ENCODE results near the gene CDK18. TPM values are rescaled to one million over a fixed set of nuclear protein-coding genes. Genes with fewer than 3 reads are reported as not detected.

The CDK18 gene
- total and polyA plus RNA-seq, 2 of the 8 experiments (the other 6 are each of a cell fraction or from before 2014, with no cell fraction given) = 31.2 to 44.0 TPM

DNA sequence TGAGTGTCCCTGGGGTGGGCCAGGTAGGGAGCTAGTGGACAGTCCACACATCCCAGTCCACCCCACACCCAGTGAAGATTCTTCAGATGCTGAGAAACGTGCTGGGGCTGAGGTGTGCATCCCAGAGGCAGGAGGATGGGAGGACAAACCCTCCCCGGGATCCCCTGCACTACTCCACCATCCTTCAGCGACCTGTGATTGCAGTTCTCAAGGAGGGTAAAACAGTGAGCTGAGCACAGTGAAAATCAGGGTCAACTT lies 76.4 kb downstream of the CDK18 start:
- ChIA-PET POLR2A (ENCODE audit: partially characterized antibody) (interaction anchor here (0.7 to 1.6 kb wide), 2 partner anchors 11 to 51 kb away, joined by 4 read pairs; partner anchors contain the start of gene ELK4), CTCF (ENCODE audit: partially characterized antibody) (interaction anchor here (1.1 to 5.4 kb wide), 6 partner anchors 8 to 77 kb away, joined by 3 to 33 read pairs (median 12); no protein-coding TSS in a partner anchor)
- Histone ChIP-seq H2BK15ac (ENCODE audit: low read length) (no peak overlapping the region), H3K56ac (replicated peaks; ENCODE audit: insufficient read length, low read depth, low read length) (no peak overlapping the region), H4K91ac (replicated peaks; ENCODE audit: insufficient read length, low read length) (no peak overlapping the region), H2BK120ac (replicated peaks; ENCODE audit: low read depth, low read length) (no peak overlapping the region), H3K9ac (replicated peaks in 1 of 4; ENCODE audit: extremely low read depth in 1 of 4, low read depth in 3 of 4, low read length in 3 of 4) (no peak overlapping the region), H3K27me3 (replicated peaks in 1 of 4; ENCODE audit: control insufficient read depth in 3 of 4, extremely low read depth in 1 of 4, insufficient read depth in 3 of 4, low read length in 3 of 4) (peaks cover 0 to 8% (median 3%) of the 10 kb centered on the region in 4 experiments; a peak in 3 of 7 replicates), H3K14ac (ENCODE audit: insufficient read length) (no peak overlapping the region), H3K36me3 (ENCODE audit: control insufficient read depth in 2 of 4, insufficient read depth in 4 of 4, low read length in 3 of 4) (no peaks in the 10 kb centered on the region), H2AFZ (ENCODE audit: low read length) (no peak overlapping the region), H3K79me2 (ENCODE audit: control insufficient read depth in 1 of 2, insufficient read depth in 2 of 2, low read length in 2 of 2) (no peaks in the 10 kb centered on the region), H3K4me2 (ENCODE audit: insufficient read depth in 1 of 2, low read depth in 2 of 2, low read length in 2 of 2) (no peak overlapping the region), H3K4me3 (ENCODE audit: extremely low read depth in 1 of 4, insufficient read depth in 2 of 4, low read depth in 3 of 4, low read length in 4 of 4) (no peak overlapping the region), H2BK12ac (ENCODE audit: low read depth, low read length) (no peak overlapping the region), H3K23ac (ENCODE audit: insufficient read length) (no peak overlapping the region), H3K4me1 (replicated peaks in 1 of 4; ENCODE audit: control insufficient read depth in 3 of 4, insufficient read depth in 4 of 4, low read length in 3 of 4) (peaks cover 0 to 11% (median 0%) of the 10 kb centered on the region in 4 experiments; a peak in 5 of 7 replicates), H4K5ac (ENCODE audit: insufficient read length, low read depth, low read length) (no peak overlapping the region), H3K23me2 (ENCODE audit: low read depth, low read length) (0 out of 2 replicates have a peak, but pooled peaks cover 2% of the 10 kb centered on the region), H2AK5ac (ENCODE audit: low read depth, low read length) (no peak overlapping the region), H3K18ac (ENCODE audit: extremely low read depth, low read length) (no peak overlapping the region), H2BK20ac (ENCODE audit: low read length) (no peak overlapping the region), H4K20me1 (replicated peaks in 1 of 2; ENCODE audit: control insufficient read depth in 1 of 2, insufficient read depth in 2 of 2, low read length in 2 of 2) (no peaks in the 10 kb centered on the region), H2BK5ac (ENCODE audit: low read depth, low read length) (no peak overlapping the region), H3K9me3 (ENCODE audit: insufficient read depth in 2 of 2, low read depth in 1 of 2, low read length in 1 of 2) (no peaks in the 10 kb centered on the region), H3K4ac (replicated peaks; ENCODE audit: insufficient read length, low read depth, low read length) (no peak overlapping the region), H4K8ac (ENCODE audit: extremely low read depth, insufficient read depth, low read length) (no peak overlapping the region), H3K79me1 (ENCODE audit: low read depth, low read length) (no peaks in the 10 kb centered on the region), H3K27ac (ENCODE audit: low read depth, low read length) (no peak overlapping the region)
- DNase-seq (ENCODE audit: low read depth in 1 of 2, low spot score in 2 of 2) = no peak
- TF ChIP-seq, protein P1, sequence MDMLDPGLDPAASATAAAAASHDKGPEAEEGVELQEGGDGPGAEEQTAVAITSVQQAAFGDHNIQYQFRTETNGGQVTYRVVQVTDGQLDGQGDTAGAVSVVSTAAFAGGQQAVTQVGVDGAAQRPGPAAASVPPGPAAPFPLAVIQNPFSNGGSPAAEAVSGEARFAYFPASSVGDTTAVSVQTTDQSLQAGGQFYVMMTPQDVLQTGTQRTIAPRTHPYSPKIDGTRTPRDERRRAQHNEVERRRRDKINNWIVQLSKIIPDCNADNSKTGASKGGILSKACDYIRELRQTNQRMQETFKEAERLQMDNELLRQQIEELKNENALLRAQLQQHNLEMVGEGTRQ (IDR thresholded peaks at IDR 0.05; ENCODE audit: low read length) = no peak
- TF ChIP-seq POLR2AphosphoS5 (IDR thresholded peaks at IDR 0.05; ENCODE audit: low read depth, low read length) = no peak
- TF ChIP-seq, protein P2, sequence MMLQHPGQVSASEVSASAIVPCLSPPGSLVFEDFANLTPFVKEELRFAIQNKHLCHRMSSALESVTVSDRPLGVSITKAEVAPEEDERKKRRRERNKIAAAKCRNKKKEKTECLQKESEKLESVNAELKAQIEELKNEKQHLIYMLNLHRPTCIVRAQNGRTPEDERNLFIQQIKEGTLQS (IDR thresholded peaks at IDR 0.05; ENCODE audit: insufficient read depth, low read depth, low read length) = no peak
- 95% methylated on average over 3 of the region's 3 CpGs; no CpG with 5 or more reads in 1 of the 2 experiments for WGBS, 2 experiments (ENCODE audit: extremely low coverage in 1 of 2, insufficient coverage in 1 of 2, insufficient read length in 1 of 2, insufficient replicate concordance in 2 of 2, low coverage in 1 of 2, low lambda C conversion rate in 2 of 2, missing lambda C conversion rate in 1 of 2)
- FAIRE-seq = no peak
